Vagina (tissue), 2 donors: ENCODE results near the gene TIAM2. TPM values are rescaled to one million over a fixed set of nuclear protein-coding genes. Genes with fewer than 3 reads are reported as not detected.

Experiments used
- DNase-seq, 2 donors: peaks; one replicate each; pipeline ENCODE4 v3.0.0-alpha.2; 2017; ENCODE audit errors: extremely low spot score in 2 of 2
- H3K27ac ChIP-seq: fragments of 200-600 bp; sonication (generic); one replicate; pipeline ENCODE4 v1.5.1; 2019
- H3K27me3 ChIP-seq: fragments of 200-600 bp; sonication (generic); one replicate; pipeline ENCODE4 v1.5.1; 2019
- H3K36me3 ChIP-seq, 2 donors: fragments of 200-600 bp; sonication (generic); one replicate each; pipeline ENCODE4 v1.5.1; 2017 to 2019
- H3K4me1 ChIP-seq: fragments of 200-600 bp; sonication (generic); one replicate; pipeline ENCODE4 v1.5.1; 2019
- H3K4me3 ChIP-seq, 2 donors: fragments of 200-600 bp; sonication (generic); 1 replicate in 1 of 2; 2 replicates in 1 of 2; pipeline ENCODE4 v1.5.1; 2016 to 2019
- H3K9me3 ChIP-seq: fragments of 200-600 bp; sonication (generic); one replicate; pipeline ENCODE4 v1.5.1; 2019
- CTCF ChIP-seq, 3 experiments: fragments of 450-650 bp in 2 of 3; fragments of 200-600 bp in 1 of 3; sonication (generic) in 1 of 3; IDR thresholded peaks; one replicate each; pipeline ENCODE4 v1.5.1; 2017 to 2019; ENCODE audit warnings: antibody characterized with exemption in 3 of 3, mild to moderate bottlenecking in 2 of 3, moderate library complexity in 2 of 3
- POLR2A ChIP-seq, 2 donors: fragments of 450-650 bp; IDR thresholded peaks; one replicate each; pipeline ENCODE4 v1.6.1; 2017; ENCODE audit warnings: antibody characterized with exemption in 2 of 2, mild to moderate bottlenecking in 2 of 2, moderate library complexity in 2 of 2
- POLR2AphosphoS5 ChIP-seq, 2 donors: sonication (generic); formaldehyde crosslinking; IDR thresholded peaks; one replicate each; pipeline ENCODE4 v1.9.0; 2017; ENCODE audit warnings: antibody characterized with exemption in 2 of 2, mild to moderate bottlenecking in 2 of 2, low read depth in 1 of 2; ENCODE audit not compliant: insufficient read depth in 1 of 2
- intact Hi-C: fragments of 100-400 bp; cut with DNase I; formaldehyde crosslinking; loops from one replicate; pipeline ENCODE4 v1.15.1; 2023
- total RNA-seq: library from RNA; depleted of rRNA; stranded (reverse); fragments of >200 nt; gene quantifications from one replicate; pipeline ENCODE4 v1.2.3, GENCODE V29; 2016

TIAM2 gene
- total RNA-seq, 1 donor from 2014 or later: 11.5 TPM

GRCh38 chr6:155247618-155248007, 252.5 kb downstream of the TIAM2 start:
- Histone ChIP-seq H3K27me3 (no peaks in the 10 kb centered on the region), H3K9me3 (no peaks in the 10 kb centered on the region), H3K36me3 (no peaks in the 10 kb centered on the region), H3K4me3 (no peak overlapping the region), H3K4me1 (peaks cover 8% of the 10 kb centered on the region), H3K27ac (peak overlapping the region; percentile 30)
- no peak for DNase-seq
- TF ChIP-seq POLR2AphosphoS5 (IDR thresholded peaks at IDR 0.05; ENCODE audit: insufficient read depth in 1 of 2, low read depth in 1 of 2) (no peak), CTCF (IDR thresholded peaks at IDR 0.05) (no peak), POLR2A (IDR thresholded peaks at IDR 0.05) (no peak)
- intact Hi-C loops: loop anchor here (5.0 kb wide), 1 partner anchor 70 kb away; no protein-coding TSS in a partner anchor

GRCh38 chr6:155248008-155249001, 253.2 kb downstream of the TIAM2 start:
- no peak for DNase-seq
- H3K36me3 ChIP-seq: no peaks in the 10 kb centered on the region
- intact Hi-C loops: loop anchor here (5.0 kb wide), 1 partner anchor 71 kb away; no protein-coding TSS in a partner anchor
- peak overlapping the region in 1 of 2 donors; percentile 23 for H3K4me3 ChIP-seq
- TF ChIP-seq POLR2AphosphoS5 (IDR thresholded peaks at IDR 0.05; ENCODE audit: insufficient read depth in 1 of 2, low read depth in 1 of 2): peak in 1 of 2 donors; percentile 49
- TF ChIP-seq CTCF (IDR thresholded peaks at IDR 0.05): peak; percentile 59 to 85 (median 68)
- no peak for TF ChIP-seq POLR2A (IDR thresholded peaks at IDR 0.05)
- no peaks in the 10 kb centered on the region for H3K9me3 ChIP-seq
- H3K4me1 ChIP-seq: peaks cover 8% of the 10 kb centered on the region
- H3K27ac ChIP-seq: peak overlapping the region; percentile 30
- no peaks in the 10 kb centered on the region for H3K27me3 ChIP-seq

- intact Hi-C loops: no loop called here
- Histone ChIP-seq H3K4me1 (peaks cover 8% of the 10 kb centered on the region), H3K27me3 (no peaks in the 10 kb centered on the region), H3K9me3 (no peaks in the 10 kb centered on the region), H3K4me3 (no peak overlapping the region), H3K36me3 (peaks cover 0 to 8% of the 10 kb centered on the region in 2 donors), H3K27ac (no peak overlapping the region)
- DNase-seq: no peak
- TF ChIP-seq POLR2AphosphoS5 (IDR thresholded peaks at IDR 0.05; ENCODE audit: insufficient read depth in 1 of 2, low read depth in 1 of 2) (no peak), CTCF (IDR thresholded peaks at IDR 0.05) (no peak), POLR2A (IDR thresholded peaks at IDR 0.05) (no peak)
Observed at GRCh38 chr6:155250701-155251381, 255.7 kb downstream of the TIAM2 start.

- no peak overlapping the region for H3K27ac ChIP-seq
- H3K36me3 ChIP-seq: peaks cover 0 to 19% of the 10 kb centered on the region in 2 donors
- no peaks in the 10 kb centered on the region for H3K27me3 ChIP-seq
- intact Hi-C loops: no loop called here
- peaks cover 8% of the 10 kb centered on the region for H3K4me1 ChIP-seq
- H3K9me3 ChIP-seq: no peaks in the 10 kb centered on the region
- TF ChIP-seq POLR2A (IDR thresholded peaks at IDR 0.05) (no peak), CTCF (IDR thresholded peaks at IDR 0.05) (no peak), POLR2AphosphoS5 (IDR thresholded peaks at IDR 0.05; ENCODE audit: insufficient read depth in 1 of 2, low read depth in 1 of 2) (no peak)
- DNase-seq: no peak
- no peak overlapping the region for H3K4me3 ChIP-seq
Observed at GRCh38 chr6:155252581-155252980, 257.5 kb downstream of the TIAM2 start.
